ENCODE data around the gene PCDH7.

- TF ChIP-seq CTCF (conservative IDR thresholded peaks at IDR 0.05 in 1 of 2, IDR thresholded peaks at IDR 0.05 in 1 of 2; ENCODE audit: extremely low read depth in 1 of 2, insufficient read depth in 1 of 2, low read depth in 1 of 2, low read length in 2 of 2) (no peak), EZH2 (IDR thresholded peaks at IDR 0.05; ENCODE audit: borderline replicate concordance, low read length) (no peak)
Measured at GRCh38 chr4:30723201-30723955, 3.2 kb downstream of the PCDH7 start.

Measured in mammary epithelial cell (primary cell).